Body of pancreas (tissue), 4 donors: ENCODE results near the gene DNAJA4.

ENCODE experiments used
- CTCF ChIP-seq, 7 experiments: fragments of 450-650 bp in 4 of 7; fragments of 200-600 bp in 3 of 7; sonication (generic) in 3 of 7; IDR thresholded peaks; one replicate each; pipeline ENCODE4 v1.5.1; 2016 to 2019; ENCODE audit warnings: antibody characterized with exemption in 7 of 7
- POLR2A ChIP-seq, 3 donors: fragments of 450-650 bp; IDR thresholded peaks; one replicate each; pipeline ENCODE4 v1.6.1; 2016; ENCODE audit warnings: antibody characterized with exemption in 3 of 3, mild to moderate bottlenecking in 2 of 3

- TF ChIP-seq CTCF (IDR thresholded peaks at IDR 0.05) (no peak), POLR2A (IDR thresholded peaks at IDR 0.05) (no peak)
Observed at GRCh38 chr15:78261062-78261461, 3.3 kb upstream of the DNAJA4 start.
